ENCODE measurements around the gene EDN1. TPM values are rescaled to one million over a fixed set of nuclear protein-coding genes. Genes with fewer than 3 reads are reported as not detected.

Gene EDN1
- total RNA-seq, 4 donors from 2014 or later, result 3.6 to 38.4 (median 20.1) TPM

- TF ChIP-seq, protein P1, sequence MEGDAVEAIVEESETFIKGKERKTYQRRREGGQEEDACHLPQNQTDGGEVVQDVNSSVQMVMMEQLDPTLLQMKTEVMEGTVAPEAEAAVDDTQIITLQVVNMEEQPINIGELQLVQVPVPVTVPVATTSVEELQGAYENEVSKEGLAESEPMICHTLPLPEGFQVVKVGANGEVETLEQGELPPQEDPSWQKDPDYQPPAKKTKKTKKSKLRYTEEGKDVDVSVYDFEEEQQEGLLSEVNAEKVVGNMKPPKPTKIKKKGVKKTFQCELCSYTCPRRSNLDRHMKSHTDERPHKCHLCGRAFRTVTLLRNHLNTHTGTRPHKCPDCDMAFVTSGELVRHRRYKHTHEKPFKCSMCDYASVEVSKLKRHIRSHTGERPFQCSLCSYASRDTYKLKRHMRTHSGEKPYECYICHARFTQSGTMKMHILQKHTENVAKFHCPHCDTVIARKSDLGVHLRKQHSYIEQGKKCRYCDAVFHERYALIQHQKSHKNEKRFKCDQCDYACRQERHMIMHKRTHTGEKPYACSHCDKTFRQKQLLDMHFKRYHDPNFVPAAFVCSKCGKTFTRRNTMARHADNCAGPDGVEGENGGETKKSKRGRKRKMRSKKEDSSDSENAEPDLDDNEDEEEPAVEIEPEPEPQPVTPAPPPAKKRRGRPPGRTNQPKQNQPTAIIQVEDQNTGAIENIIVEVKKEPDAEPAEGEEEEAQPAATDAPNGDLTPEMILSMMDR (IDR thresholded peaks at IDR 0.05), result no peak
- DNase-seq (ENCODE audit: low spot score) (no peak), ATAC-seq (ENCODE audit: low FRiP score) (no peak)
Observed at GRCh38 chr6:12261502-12261901, 28.7 kb upstream of the EDN1 start.

GRCh38 chr6:12262236-12263061 lies 27.7 kb upstream of the EDN1 start:
- TF ChIP-seq, protein P1 (IDR thresholded peaks at IDR 0.05), result no peak
- ATAC-seq (ENCODE audit: low FRiP score) (no peak), DNase-seq (ENCODE audit: low spot score) (no peak)

DNA sequence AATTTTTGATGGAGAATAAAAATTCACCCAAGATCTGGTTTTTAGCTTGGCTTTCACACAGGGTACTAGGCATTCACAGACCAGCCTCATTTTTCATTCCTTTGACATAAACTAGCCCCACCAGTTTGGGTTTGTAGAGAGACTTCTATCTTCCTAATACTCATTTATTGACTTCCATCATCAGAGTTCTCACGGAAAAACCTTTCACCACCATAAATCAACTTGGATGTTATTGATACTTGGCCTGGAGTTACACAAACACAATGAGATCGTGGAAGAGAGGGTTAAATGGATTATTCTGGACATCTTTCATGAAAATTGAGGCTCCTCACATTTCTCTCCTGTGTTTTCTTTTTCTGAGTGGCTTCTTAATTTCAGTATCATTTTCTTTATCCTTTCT lies 26.8 kb upstream of the EDN1 start:
- ATAC-seq (ENCODE audit: low FRiP score) (no peak), DNase-seq (ENCODE audit: low spot score) (no peak)
- TF ChIP-seq, protein P1 (IDR thresholded peaks at IDR 0.05), result no peak

DNA sequence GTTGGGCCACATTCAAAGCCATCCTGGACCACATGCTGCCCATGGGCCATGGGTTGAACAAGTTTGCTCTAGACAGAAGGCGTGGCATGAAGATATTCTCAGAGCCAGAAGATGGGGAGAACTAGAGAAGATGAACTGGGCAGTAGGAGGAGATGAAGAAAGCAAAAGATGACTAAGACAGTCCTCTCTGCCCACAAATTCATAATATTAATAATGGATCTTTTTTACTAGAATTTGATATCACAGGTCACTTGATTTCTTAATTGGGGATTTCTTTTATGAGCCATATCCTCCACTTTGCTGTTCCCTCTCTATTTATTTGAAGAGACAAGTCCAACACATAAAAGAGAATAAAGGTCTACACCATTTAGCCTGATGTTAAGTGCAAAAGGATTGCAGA lies 25.5 kb upstream of the EDN1 start:
- ATAC-seq (ENCODE audit: low FRiP score) (no peak), DNase-seq (ENCODE audit: low spot score) (no peak)
- TF ChIP-seq, protein P1 (IDR thresholded peaks at IDR 0.05), result no peak

- TF ChIP-seq, protein P1 (IDR thresholded peaks at IDR 0.05), result no peak
- DNase-seq (ENCODE audit: low spot score) (no peak), ATAC-seq (ENCODE audit: low FRiP score) (no peak)
Observed at GRCh38 chr6:12265296-12265695, 24.9 kb upstream of the EDN1 start.

DNA sequence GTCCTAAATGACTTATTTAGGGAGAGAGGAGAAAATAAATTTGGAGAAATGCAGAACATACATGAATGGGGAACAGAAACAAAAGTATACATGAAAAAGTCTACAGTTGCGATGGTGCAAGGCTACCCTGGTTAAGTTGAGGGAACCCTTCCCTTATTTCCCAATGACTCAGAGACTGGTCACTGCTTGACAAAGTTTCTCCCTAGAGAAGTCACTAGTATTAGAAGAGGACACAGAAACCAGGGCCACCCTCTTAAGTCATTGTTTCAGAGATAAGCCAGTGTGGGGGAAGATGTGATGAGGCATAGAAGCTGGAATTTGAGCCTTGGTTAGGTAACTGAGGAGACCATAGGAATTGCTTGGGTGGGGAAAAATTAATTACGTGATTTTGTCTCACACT lies 24.4 kb upstream of the EDN1 start:
- TF ChIP-seq, protein P1 (IDR thresholded peaks at IDR 0.05), result no peak
- no peak for ATAC-seq (ENCODE audit: low FRiP score)
- no peak for DNase-seq (ENCODE audit: low spot score)

DNA sequence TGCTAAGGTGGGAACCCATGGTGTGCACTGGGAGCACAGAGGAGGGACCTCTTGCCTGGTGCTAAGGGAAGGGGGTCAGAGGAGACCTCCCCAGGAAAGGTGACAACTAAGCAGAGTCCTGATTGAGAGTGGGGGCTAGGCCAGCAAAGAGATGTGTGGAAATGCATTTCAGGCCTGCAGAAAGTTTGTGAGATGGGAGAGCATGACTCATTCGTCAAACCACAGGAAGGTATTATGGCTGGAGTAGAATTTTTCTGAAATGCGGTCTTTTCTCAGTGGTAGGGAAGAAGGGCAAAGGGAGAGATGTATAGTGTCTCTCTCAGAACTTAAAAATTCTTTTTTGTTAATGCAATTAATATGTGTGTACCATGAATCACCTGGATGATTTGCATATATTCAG lies 23.6 kb upstream of the EDN1 start:
- ATAC-seq (ENCODE audit: low FRiP score), result no peak
- DNase-seq (ENCODE audit: low spot score), result no peak
- TF ChIP-seq, protein P1 (IDR thresholded peaks at IDR 0.05), result no peak
